Measurements from ENCODE around the gene SLC15A5.

SLC15A5 gene

DNA sequence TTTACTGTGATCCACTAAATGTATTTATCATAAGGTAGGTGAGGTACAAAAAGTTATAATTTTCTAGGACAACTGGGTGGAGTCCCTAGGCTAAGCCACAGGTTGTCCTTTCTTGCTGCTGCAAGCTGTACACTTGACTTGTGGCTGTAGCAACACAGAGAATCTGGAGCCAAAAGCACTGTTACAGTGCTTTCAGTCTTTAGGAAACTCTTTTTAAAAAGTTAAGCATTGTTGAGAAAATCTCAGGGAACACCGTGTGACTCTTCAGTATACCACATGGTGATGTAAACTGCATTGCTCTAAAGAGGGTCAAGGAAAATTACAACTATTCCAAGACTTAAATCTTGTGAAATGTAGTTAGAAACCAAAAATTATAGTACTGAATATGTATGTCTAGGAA is 11.4 kb downstream of the SLC15A5 start:
- in situ Hi-C loops (cut with MboI; ENCODE audit: low sequenced_read_pairs), result no loop called here

DNA sequence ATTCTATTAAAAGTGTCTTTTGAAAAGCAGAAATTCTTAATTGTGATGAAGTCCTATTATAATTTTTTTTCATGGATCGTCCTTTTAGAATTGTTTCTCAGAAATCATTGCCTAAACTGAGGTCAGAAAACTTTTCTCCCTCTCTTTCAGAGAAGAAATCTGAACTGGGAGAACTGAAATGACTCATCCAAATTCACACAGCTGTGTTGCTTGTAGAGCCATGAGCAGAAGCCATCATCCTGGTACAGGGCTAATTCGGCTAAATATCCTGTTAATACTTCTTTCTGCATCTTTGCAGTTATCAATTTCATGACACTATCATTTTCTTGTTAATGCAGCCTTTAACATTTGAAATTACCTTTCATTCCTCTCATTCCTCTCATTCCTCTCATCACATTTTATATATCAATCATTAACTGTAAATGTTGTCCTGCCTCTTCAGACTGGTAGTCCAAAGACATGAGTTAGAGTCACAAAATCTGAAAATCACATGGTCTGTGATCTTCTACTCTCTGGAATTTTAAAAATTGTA is 15.5 kb downstream of the SLC15A5 start:
- in situ Hi-C loops (cut with MboI; ENCODE audit: low sequenced_read_pairs), result no loop called here

GRCh38 chr12:16260206-16260605 is 17.3 kb downstream of the SLC15A5 start:
- in situ Hi-C loops (cut with MboI; ENCODE audit: low sequenced_read_pairs), result no loop called here

GRCh38 chr12:16258963-16259362 is 18.5 kb downstream of the SLC15A5 start:
- in situ Hi-C loops (cut with MboI; ENCODE audit: low sequenced_read_pairs), result no loop called here

DNA sequence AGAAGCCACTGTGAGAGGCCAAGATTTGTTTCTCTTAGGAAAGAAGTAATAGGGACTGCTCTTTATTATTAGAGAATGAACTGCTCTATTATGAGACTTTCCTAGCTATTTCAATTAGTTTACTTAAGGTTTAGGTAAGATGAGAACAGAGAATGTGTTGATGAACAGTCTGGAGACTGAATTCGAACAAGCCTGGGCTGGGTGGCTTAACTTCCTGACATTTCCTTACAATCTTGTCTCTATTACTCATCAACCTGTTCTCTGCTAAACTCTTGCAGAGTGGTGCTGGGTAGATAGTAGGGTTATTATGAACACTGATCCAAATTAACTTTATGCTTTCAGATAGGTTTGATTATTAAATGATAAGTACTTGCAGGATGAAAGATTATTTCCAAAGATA is 31.2 kb downstream of the SLC15A5 start:
- in situ Hi-C loops (cut with MboI; ENCODE audit: low sequenced_read_pairs), result no loop called here

DNA sequence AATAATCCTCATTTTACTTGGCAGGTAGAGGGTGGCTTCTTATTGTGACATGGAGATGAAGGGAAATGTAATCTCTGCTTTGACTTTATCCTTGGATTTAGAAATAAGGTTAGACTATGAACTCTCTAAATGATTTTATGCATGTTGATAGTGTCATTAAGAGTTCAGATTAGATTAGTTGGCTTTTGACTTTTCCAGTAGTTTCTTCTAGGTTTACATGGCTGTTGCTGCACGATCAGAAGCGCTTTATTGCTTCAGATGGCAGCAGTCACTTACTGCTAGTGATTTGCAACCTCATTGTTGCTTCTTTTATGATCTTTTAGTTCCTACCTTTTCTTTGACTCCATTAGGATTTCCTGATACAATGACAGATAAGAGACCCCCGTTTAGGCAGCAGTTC is 32.3 kb downstream of the SLC15A5 start:
- in situ Hi-C loops (cut with MboI; ENCODE audit: low sequenced_read_pairs), result no loop called here

DNA sequence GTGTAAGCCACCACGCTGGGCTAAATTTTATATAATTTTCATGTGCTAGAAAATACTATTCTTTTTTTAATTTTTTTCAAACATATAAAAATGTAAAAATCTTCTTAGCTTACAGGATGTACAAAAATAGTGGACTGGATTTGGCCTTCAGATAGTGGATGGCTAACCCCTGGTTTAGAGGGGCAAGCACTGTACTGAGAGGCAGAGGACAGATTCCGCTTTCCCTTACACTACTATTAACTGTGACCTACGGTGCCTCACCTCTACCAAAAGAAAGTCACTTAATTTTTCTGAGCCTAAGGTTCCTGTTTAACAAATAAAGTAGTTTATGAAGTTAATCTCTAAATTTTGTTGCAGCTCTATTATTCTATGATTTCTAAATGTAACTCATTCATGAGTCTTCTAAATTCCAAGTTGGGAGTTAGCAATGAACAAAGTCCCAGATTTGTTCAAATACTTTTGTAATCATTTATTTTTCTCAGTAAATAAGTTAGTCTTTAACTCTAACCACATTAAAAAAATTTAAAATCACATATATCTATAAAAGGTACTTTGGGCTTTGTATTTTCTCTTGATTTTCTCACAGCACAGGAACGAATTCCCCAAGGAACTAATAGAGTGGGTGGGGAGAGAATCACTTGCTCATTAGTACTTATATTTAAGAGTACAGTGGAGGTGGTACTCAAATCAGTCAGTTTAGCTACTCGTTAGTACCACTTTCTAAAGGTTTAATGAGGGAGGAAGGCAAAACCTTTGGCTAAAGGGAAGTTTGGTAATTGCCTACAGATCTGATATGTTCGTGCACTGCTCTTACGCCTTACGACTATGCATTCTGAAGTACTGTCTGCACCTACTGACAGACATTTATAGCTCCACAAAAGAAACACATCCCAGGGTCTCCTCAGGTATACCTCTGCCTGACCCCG is 33.7 kb downstream of the SLC15A5 start:
- in situ Hi-C loops (cut with MboI; ENCODE audit: low sequenced_read_pairs), result no loop called here

GRCh38 chr12:16241346-16241745 is 36.1 kb downstream of the SLC15A5 start:
- in situ Hi-C loops (cut with MboI; ENCODE audit: low sequenced_read_pairs), result no loop called here

DNA sequence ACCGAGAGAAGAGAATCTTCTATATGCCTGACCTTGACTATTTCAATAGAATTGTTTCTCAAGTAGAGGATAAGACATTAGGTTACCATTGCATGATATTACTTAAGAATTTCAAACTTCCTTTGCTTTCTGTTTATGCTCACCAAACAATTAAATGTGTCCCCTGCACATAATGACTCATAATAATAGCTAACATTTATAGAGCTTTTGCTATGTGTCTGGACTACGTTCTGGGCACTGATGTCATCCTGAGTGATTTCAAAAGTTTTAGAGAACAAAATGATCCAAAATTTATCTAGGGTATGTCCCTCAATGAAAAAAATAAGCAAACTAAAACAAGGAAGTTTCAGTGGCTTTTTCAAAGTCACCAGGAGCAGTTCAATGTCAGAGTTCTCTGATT is 38.8 kb downstream of the SLC15A5 start:
- in situ Hi-C loops (cut with MboI; ENCODE audit: low sequenced_read_pairs), result no loop called here

DNA sequence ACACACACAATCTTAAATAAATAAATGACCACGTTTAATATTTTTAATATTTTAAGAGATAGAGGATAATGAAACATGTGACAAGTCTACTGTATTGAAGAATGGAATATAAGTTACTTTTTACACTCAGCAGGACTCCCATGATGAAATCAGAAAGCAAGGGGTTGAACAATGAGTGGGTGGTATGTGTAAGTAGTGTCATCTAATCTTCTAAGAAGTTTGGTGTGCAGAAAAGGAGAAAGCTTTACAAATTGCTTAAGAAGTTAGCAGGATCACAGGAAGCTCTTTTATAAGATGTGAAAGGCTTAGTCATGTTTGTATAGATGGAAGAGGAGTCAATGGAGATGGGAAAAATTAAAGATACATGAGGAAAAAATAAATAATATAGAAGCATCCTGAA is 47.8 kb downstream of the SLC15A5 start:
- in situ Hi-C loops (cut with MboI; ENCODE audit: low sequenced_read_pairs), result no loop called here

DNA sequence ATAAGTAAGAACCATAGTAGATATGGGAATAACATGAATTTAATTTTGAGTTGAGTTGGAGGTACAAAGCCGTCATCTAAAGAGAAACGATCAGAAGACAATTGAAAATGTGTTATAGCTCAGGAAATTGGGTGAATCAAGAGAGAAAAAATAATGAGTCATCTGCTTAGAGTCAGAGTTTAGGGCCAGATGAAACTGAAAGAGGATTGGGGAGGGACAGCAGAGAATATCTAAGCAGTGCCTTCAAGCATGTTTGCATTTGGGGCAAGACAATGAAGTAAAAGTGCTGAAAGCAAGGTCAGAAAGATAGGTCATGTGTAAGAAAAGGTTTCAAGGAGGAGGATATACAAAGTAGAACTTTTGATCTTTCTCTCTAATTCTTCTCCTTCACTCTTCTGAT is 49.4 kb downstream of the SLC15A5 start:
- in situ Hi-C loops (cut with MboI; ENCODE audit: low sequenced_read_pairs), result no loop called here

DNA sequence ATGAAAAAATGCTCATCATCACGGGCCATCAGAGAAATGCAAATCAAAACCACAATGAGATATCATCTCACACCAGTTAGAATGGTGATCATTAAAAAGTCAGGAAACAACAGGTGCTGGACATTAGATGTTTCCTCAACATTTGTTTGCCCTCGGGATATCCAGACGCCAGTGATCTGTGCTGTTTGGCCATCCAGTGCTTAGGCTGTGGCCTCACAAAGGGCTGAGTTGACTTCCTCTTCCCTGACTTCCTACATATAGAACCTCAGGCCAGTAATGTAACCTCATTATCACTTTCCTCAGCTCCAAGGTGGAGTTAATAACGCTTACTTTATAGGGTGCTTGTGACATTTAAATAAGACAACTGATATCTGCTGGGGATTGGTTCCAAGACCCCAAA is 51.8 kb downstream of the SLC15A5 start:
- in situ Hi-C loops (cut with MboI; ENCODE audit: low sequenced_read_pairs), result no loop called here

- in situ Hi-C loops (cut with MboI; ENCODE audit: low sequenced_read_pairs), result no loop called here
These were observed 53.3 kb downstream of the SLC15A5 start for GRCh38 chr12:16224196-16224595.

GRCh38 chr12:16221776-16222175 is 55.7 kb downstream of the SLC15A5 start:
- in situ Hi-C loops (cut with MboI; ENCODE audit: low sequenced_read_pairs), result no loop called here

GRCh38 chr12:16220120-16220519 is 57.4 kb downstream of the SLC15A5 start:
- in situ Hi-C loops (cut with MboI; ENCODE audit: low sequenced_read_pairs), result no loop called here

DNA sequence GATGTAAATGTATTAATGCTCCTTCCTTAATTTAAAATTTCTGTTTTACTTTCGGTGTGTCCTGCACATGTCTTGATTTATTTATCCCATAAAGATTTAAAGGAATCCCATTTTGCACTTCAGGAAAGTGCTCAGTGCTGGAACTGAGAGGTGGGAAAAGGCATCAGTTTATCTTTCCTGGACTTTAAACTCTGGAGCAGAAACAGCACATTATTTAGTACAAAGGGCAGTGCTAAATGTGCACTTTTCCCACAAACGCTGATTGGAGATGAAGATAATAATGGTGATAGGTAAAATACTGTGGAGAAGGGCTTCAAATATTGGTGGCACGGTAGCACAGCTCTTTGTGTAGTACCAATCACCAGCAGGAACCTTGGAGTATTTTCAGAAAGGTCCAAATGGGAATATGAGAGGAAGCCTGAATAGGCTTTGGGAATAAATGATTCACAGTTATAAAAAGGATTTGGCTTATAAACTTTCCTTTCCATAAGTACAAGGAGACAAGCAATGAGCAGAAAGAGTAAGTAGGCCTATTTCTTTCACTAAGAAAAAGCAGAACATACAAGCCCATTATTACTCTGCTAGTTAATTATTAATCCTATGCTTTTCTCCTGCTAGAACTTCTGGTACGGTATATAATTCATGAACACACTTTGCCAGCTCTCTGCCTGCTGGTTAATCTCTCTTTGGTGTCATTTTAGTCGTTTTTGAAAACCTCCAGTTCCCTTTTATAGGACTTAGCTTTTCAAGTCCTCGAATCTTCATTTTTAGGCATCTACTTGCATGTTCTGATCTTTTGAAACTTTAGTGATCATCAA is 58.3 kb downstream of the SLC15A5 start:
- in situ Hi-C loops (cut with MboI; ENCODE audit: low sequenced_read_pairs), result no loop called here

- in situ Hi-C loops (cut with MboI; ENCODE audit: low sequenced_read_pairs), result no loop called here
These were observed 59.3 kb downstream of the SLC15A5 start for GRCh38 chr12:16218234-16218633.

DNA sequence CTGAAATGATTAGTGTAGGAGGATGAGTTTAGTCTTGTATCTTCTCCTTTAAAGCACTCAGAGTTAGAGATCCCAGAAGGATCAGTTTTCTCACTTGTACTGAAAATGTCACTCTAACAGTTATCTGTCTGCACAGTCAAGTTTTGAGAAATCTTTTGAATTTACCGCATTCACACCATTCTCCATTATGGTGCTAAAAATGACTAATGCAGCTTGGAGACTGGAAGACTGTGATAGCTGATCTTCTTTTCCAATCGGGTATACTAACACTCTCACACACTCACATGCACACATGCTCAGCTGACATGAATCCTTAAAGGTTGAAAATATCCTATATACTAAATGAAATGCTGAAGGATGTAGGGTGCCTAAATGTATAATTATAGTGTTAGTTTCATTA is 65.8 kb downstream of the SLC15A5 start:
- in situ Hi-C loops (cut with MboI; ENCODE audit: low sequenced_read_pairs), result no loop called here

GRCh38 chr12:16198884-16199283 is 78.6 kb downstream of the SLC15A5 start:
- in situ Hi-C loops (cut with MboI; ENCODE audit: low sequenced_read_pairs), result loop anchor here (25.0 kb wide), 1 partner anchor 163 kb away; no protein-coding TSS in a partner anchor

- in situ Hi-C loops (cut with MboI; ENCODE audit: low sequenced_read_pairs), result loop anchor here (25.0 kb wide), 1 partner anchor 165 kb away; no protein-coding TSS in a partner anchor
These were observed 79.9 kb downstream of the SLC15A5 start for GRCh38 chr12:16197600-16197999.

DNA sequence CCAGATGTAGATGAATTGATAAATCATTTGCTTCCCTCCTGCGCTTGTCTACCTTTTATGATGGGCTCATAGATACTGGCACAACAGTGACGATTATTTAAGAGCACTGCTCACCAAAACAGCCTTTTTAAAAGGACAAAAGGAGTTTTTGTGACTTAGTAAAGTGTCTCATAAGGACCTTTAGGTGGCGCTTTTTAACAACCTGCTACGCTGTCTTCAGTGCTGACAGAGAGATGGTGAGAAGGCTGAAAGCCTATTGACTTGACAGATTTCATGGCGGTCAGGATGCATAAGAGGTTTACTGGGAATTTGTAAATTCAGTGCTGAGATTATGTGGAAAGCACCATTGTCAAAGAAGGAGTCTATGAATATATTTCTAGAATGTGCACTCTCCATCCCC is 87.6 kb downstream of the SLC15A5 start:
- in situ Hi-C loops (cut with MboI; ENCODE audit: low sequenced_read_pairs), result loop anchor here (25.0 kb wide), 1 partner anchor 172 kb away; no protein-coding TSS in a partner anchor
